A673 (cell line): ENCODE results near the gene SGMS2. TPM values are rescaled to one million over a fixed set of nuclear protein-coding genes. Genes with fewer than 3 reads are reported as not detected.

ENCODE experiments used
- BruUV-seq: library from RNA; stranded (reverse); fragments of 400-500 nt; replicated peaks from 2 replicates; lab custom pipeline; 2021; lab: Mats Ljungman, UMichigan
- CTCF ChIA-PET: fragments of 300-600 bp; sonication (Branson Sonifier 250); formaldehyde crosslinking; loops from one replicate; lab custom pipeline; 2022; ENCODE audit warnings: antibody characterized with exemption; lab: Charles Lee
- POLR2A ChIA-PET: fragments of 300-600 bp; sonication (Branson Sonifier 250); formaldehyde crosslinking; loops from one replicate; lab custom pipeline; 2022; ENCODE audit warnings: antibody characterized with exemption; ENCODE audit not compliant: low non-redundant PET; lab: Charles Lee
- DNase-seq: peaks from one replicate; pipeline ENCODE4 v3.0.0-alpha.2; 2015; ENCODE audit warnings: low spot score
- H3K27ac ChIP-seq: fragments of 200-600 bp; sonication (generic); 2 replicates; pipeline ENCODE4 v1.5.1; 2016; ENCODE audit warnings: mixed run types, low read depth, mild to moderate bottlenecking, mixed read lengths, antibody characterized with exemption, low read length; ENCODE audit not compliant: poor library complexity, severe bottlenecking
- H3K27me3 ChIP-seq: fragments of 200-600 bp; sonication (generic); replicated peaks from 2 replicates; pipeline ENCODE4 v1.6.1; 2017; ENCODE audit warnings: mixed run types, low read depth, mild to moderate bottlenecking, mixed read lengths, antibody characterized with exemption, low read length; ENCODE audit not compliant: insufficient read depth, poor library complexity
- H3K36me3 ChIP-seq: fragments of 200-600 bp; sonication (generic); 2 replicates; pipeline ENCODE4 v1.6.1; 2016; ENCODE audit warnings: mixed run types, mild to moderate bottlenecking, mixed read lengths, antibody characterized with exemption, low read length; ENCODE audit not compliant: insufficient read depth, poor library complexity, severe bottlenecking
- H3K4me1 ChIP-seq: fragments of 200-600 bp; sonication (generic); 2 replicates; pipeline ENCODE4 v1.6.1; 2017; ENCODE audit warnings: mixed run types, mild to moderate bottlenecking, mixed read lengths, antibody characterized with exemption, low read length; ENCODE audit not compliant: insufficient read depth, poor library complexity, severe bottlenecking
- H3K4me3 ChIP-seq: fragments of 200-600 bp; sonication (generic); 2 replicates; pipeline ENCODE4 v1.5.1; 2016; ENCODE audit warnings: low read depth, mixed run types, mild to moderate bottlenecking, mixed read lengths, low read length; ENCODE audit not compliant: poor library complexity, severe bottlenecking
- H3K9me3 ChIP-seq: fragments of 200-600 bp; sonication (generic); 2 replicates; pipeline ENCODE4 v1.6.1; 2016; ENCODE audit warnings: mixed run types, low read depth, mild to moderate bottlenecking, mixed read lengths, antibody characterized with exemption, low read length; ENCODE audit not compliant: poor library complexity, severe bottlenecking
- CTCF ChIP-seq: fragments of 300-800, 200-600 bp; sonication (generic); conservative IDR thresholded peaks from 2 replicates; pipeline ENCODE4 v1.5.1; 2017; ENCODE audit warnings: low read depth, mild to moderate bottlenecking, antibody characterized with exemption, low read length, moderate library complexity, mixed read lengths
- EZH2 ChIP-seq: fragments of 200-600 bp; sonication (generic); IDR thresholded peaks from 2 replicates; pipeline ENCODE4 v1.6.1; 2017; ENCODE audit warnings: borderline replicate concordance, low read depth, mild to moderate bottlenecking, mixed read lengths, antibody characterized with exemption, low read length; ENCODE audit not compliant: poor library complexity, severe bottlenecking
- intact Hi-C: fragments of 100-400 bp; cut with micrococcal nuclease; formaldehyde crosslinking; loops from one replicate; pipeline ENCODE4 v1.10.0; 2022; ENCODE audit not compliant: unreplicated experiment
- total RNA-seq: library from RNA; stranded (reverse); gene quantifications from 2 replicates; pipeline ENCODE4 v1.2.3, GENCODE V29; 2021

The SGMS2 gene
- total RNA-seq, 1 experiment from 2014 or later: 4.3 TPM

- intact Hi-C loops: loop anchor here (5.0 kb wide), 1 partner anchor 71 kb away; no protein-coding TSS in a partner anchor
- ChIA-PET POLR2A (no interaction called here), CTCF (no interaction called here)
- no TSS peak for BruUV-seq
- H3K36me3 ChIP-seq: no peaks in the 10 kb centered on the region
- no peak for DNase-seq
- no peaks in the 10 kb centered on the region for H3K27me3 ChIP-seq
- no peaks in the 10 kb centered on the region for H3K9me3 ChIP-seq
- H3K4me3 ChIP-seq: no peak overlapping the region
- H3K4me1 ChIP-seq: peaks cover 4% of the 10 kb centered on the region
- no peak overlapping the region for H3K27ac ChIP-seq
- TF ChIP-seq EZH2 (no peak), CTCF (no peak)
These were observed 73.1 kb downstream of the SGMS2 start for GRCh38 chr4:107897823-107898222.

- TF ChIP-seq EZH2: no peak
- TF ChIP-seq CTCF: no peak
- intact Hi-C loops: no loop called here
- POLR2A ChIA-PET: no interaction called here
These were observed 75.3 kb downstream of the SGMS2 start for GRCh38 chr4:107900067-107900466.

GRCh38 chr4:107900508-107900907 lies 75.8 kb downstream of the SGMS2 start:
- Histone ChIP-seq H3K27ac (no peak overlapping the region), H3K4me3 (no peak overlapping the region), H3K27me3 (no peaks in the 10 kb centered on the region), H3K36me3 (no peaks in the 10 kb centered on the region), H3K4me1 (no peaks in the 10 kb centered on the region), H3K9me3 (no peaks in the 10 kb centered on the region)
- no peak for DNase-seq
- intact Hi-C loops: no loop called here
- ChIA-PET POLR2A (no interaction called here), CTCF (no interaction called here)
- no peak for TF ChIP-seq CTCF
- TF ChIP-seq EZH2: no peak
- BruUV-seq: no TSS peak

More at GRCh38 chr4:107900067-107900466, 75.3 kb downstream of the SGMS2 start:
- H3K36me3 ChIP-seq: no peaks in the 10 kb centered on the region
- H3K27ac ChIP-seq: no peak overlapping the region
- BruUV-seq: no TSS peak
- no peaks in the 10 kb centered on the region for H3K27me3 ChIP-seq
- H3K4me3 ChIP-seq: no peak overlapping the region
- DNase-seq: no peak
- no peaks in the 10 kb centered on the region for H3K9me3 ChIP-seq
- CTCF ChIA-PET: no interaction called here
- no peaks in the 10 kb centered on the region for H3K4me1 ChIP-seq
